HEK293 (cell line): ENCODE data around the gene MDFIC.
A peak's percentile ranks its signal among the peaks of the same experiment; 100 is the strongest.

Experiments
- CTCF ChIA-PET: fragments of 350-600 bp; formaldehyde crosslinking; extraction: SDS; loops from one replicate; lab custom pipeline; 2021; ENCODE audit warnings: antibody characterized with exemption; lab: Yijun Ruan, JAX
- POLR2A ChIA-PET: fragments of 300-600 bp; formaldehyde crosslinking; extraction: SDS; loops from one replicate; lab custom pipeline; 2020; ENCODE audit warnings: antibody characterized with exemption, inconsistent platforms; lab: Yijun Ruan, JAX
- H3K27ac ChIP-seq: fragments of 200-500 bp; sonication (Bioruptor generic); 2 replicates; pipeline ENCODE4 v1.5.1; 2014; ENCODE audit warnings: low read depth, low read length, control low read depth, inconsistent platforms; ENCODE audit errors: extremely low read depth
- H3K36me3 ChIP-seq, 2 experiments: fragments of 200-500 bp in 1 of 2; sonication (Bioruptor generic) in 1 of 2; 1 replicate in 1 of 2; 2 replicates in 1 of 2; pipeline ENCODE4 v1.5.1; 2014 to 2017; ENCODE audit warnings: inconsistent platforms in 2 of 2, low read length in 2 of 2; ENCODE audit not compliant: control insufficient read depth in 2 of 2, insufficient read depth in 1 of 2
- H3K4me1 ChIP-seq: fragments of 200-500 bp; sonication (Bioruptor generic); 2 replicates; pipeline ENCODE4 v1.5.1; 2014; ENCODE audit warnings: mild to moderate bottlenecking, low read length, inconsistent platforms; ENCODE audit not compliant: control insufficient read depth, insufficient read depth
- H3K4me3 ChIP-seq: 2 replicates; pipeline ENCODE4 v1.5.1; 2011; ENCODE audit warnings: low read depth, mild to moderate bottlenecking, control low read depth, low read length, moderate library complexity
- H3K9me3 ChIP-seq: fragments of 200-500 bp; sonication (Bioruptor generic); 2 replicates; pipeline ENCODE4 v1.5.1; 2014; ENCODE audit warnings: low read depth, low read length, inconsistent platforms; ENCODE audit not compliant: control insufficient read depth, insufficient read depth
- BCL11A ChIP-seq: fragments of 450-650 bp; formaldehyde crosslinking; IDR thresholded peaks from 2 replicates; pipeline ENCODE4 v1.5.1; 2016; ENCODE audit warnings: low read depth, missing biosample characterization, missing genetic modification characterization
- EGR2 ChIP-seq: fragments of 450-650 bp; formaldehyde crosslinking; IDR thresholded peaks from 2 replicates; pipeline ENCODE4 v1.5.1; 2016; ENCODE audit warnings: low read depth, missing biosample characterization, missing genetic modification characterization
- GLI2 ChIP-seq: fragments of 450-650 bp; formaldehyde crosslinking; IDR thresholded peaks from 2 replicates; pipeline ENCODE4; 2017; ENCODE audit warnings: missing biosample characterization, missing genetic modification characterization, low read depth, borderline replicate concordance
- GLI4 ChIP-seq: fragments of 450-650 bp; formaldehyde crosslinking; IDR thresholded peaks from 2 replicates; pipeline ENCODE4 v1.5.1; 2016; ENCODE audit warnings: missing biosample characterization, missing genetic modification characterization
- GLIS2 ChIP-seq: fragments of 450-650 bp; formaldehyde crosslinking; IDR thresholded peaks from 2 replicates; pipeline ENCODE4 v1.5.1; 2016; ENCODE audit warnings: missing biosample characterization, missing genetic modification characterization
- HOXC10 ChIP-seq: sonication (generic); formaldehyde crosslinking; IDR thresholded peaks from 2 replicates; pipeline ENCODE4 v1.8.1; 2023; ENCODE audit warnings: mild to moderate bottlenecking, missing genetic modification reagents
- HOXD13 ChIP-seq: sonication (generic); formaldehyde crosslinking; IDR thresholded peaks from 2 replicates; pipeline ENCODE4 v1.8.0; 2022; ENCODE audit warnings: missing genetic modification reagents, borderline replicate concordance
- KLF9 ChIP-seq: fragments of 450-650 bp; formaldehyde crosslinking; IDR thresholded peaks from 2 replicates; pipeline ENCODE4 v1.5.1; 2016; ENCODE audit warnings: missing biosample characterization, missing genetic modification characterization, low read depth
- PRDM1 ChIP-seq: fragments of 450-650 bp; formaldehyde crosslinking; IDR thresholded peaks from 2 replicates; pipeline ENCODE4; 2016; ENCODE audit warnings: missing biosample characterization, missing genetic modification characterization
- PRDM6 ChIP-seq: fragments of 450-650 bp; formaldehyde crosslinking; IDR thresholded peaks from 2 replicates; pipeline ENCODE4 v1.5.1; 2017; ENCODE audit warnings: missing biosample characterization, missing genetic modification characterization
- SALL2 ChIP-seq: fragments of 450-650 bp; formaldehyde crosslinking; IDR thresholded peaks from 2 replicates; pipeline ENCODE4 v1.5.0; 2017; ENCODE audit warnings: missing biosample characterization, mild to moderate bottlenecking, missing genetic modification characterization, borderline replicate concordance
- YY1 ChIP-seq: fragments of 450-650 bp; formaldehyde crosslinking; IDR thresholded peaks from 2 replicates; pipeline ENCODE4 v1.5.1; 2018; ENCODE audit warnings: missing biosample characterization, missing genetic modification characterization
- ZNF174 ChIP-seq: fragments of 450-650 bp; formaldehyde crosslinking; IDR thresholded peaks from 2 replicates; pipeline ENCODE4 v1.5.0; 2017; ENCODE audit warnings: missing biosample characterization, mild to moderate bottlenecking, missing genetic modification characterization
- ZNF184 ChIP-seq: fragments of 450-650 bp; IDR thresholded peaks from 2 replicates; pipeline ENCODE4 v1.5.1; 2018; ENCODE audit warnings: missing biosample characterization, mild to moderate bottlenecking, missing genetic modification characterization
- ZNF221 ChIP-seq: fragments of 450-650 bp; formaldehyde crosslinking; IDR thresholded peaks from 2 replicates; pipeline ENCODE4 v1.5.1; 2017; ENCODE audit warnings: missing biosample characterization, missing genetic modification characterization, borderline replicate concordance
- ZNF324 ChIP-seq: fragments of 450-650 bp; formaldehyde crosslinking; IDR thresholded peaks from 2 replicates; pipeline ENCODE4 v1.5.1; 2016; ENCODE audit warnings: missing biosample characterization, missing genetic modification characterization
- ZNF354C ChIP-seq: fragments of 450-650 bp; formaldehyde crosslinking; IDR thresholded peaks from 2 replicates; pipeline ENCODE4 v1.5.1; 2016; ENCODE audit warnings: missing biosample characterization, missing genetic modification characterization, low read depth, borderline replicate concordance
- ZNF362 ChIP-seq: fragments of 450-650 bp; formaldehyde crosslinking; IDR thresholded peaks from 2 replicates; pipeline ENCODE4 v1.5.1; 2016; ENCODE audit warnings: missing biosample characterization, missing genetic modification characterization
- ZNF433 ChIP-seq: fragments of 450-650 bp; formaldehyde crosslinking; IDR thresholded peaks from 2 replicates; pipeline ENCODE4 v1.5.1; 2016; ENCODE audit warnings: missing biosample characterization, missing genetic modification characterization, low read depth
- ZNF514 ChIP-seq: fragments of 450-650 bp; formaldehyde crosslinking; IDR thresholded peaks from 2 replicates; pipeline ENCODE4 v1.5.1; 2016; ENCODE audit warnings: missing biosample characterization, missing genetic modification characterization
- ZNF626 ChIP-seq: fragments of 450-650 bp; sonication (Bioruptor Pico); formaldehyde crosslinking; IDR thresholded peaks from 2 replicates; pipeline ENCODE4 v1.5.1; 2018; ENCODE audit warnings: missing biosample characterization, missing genetic modification characterization, inconsistent platforms
- ZNF654 ChIP-seq: fragments of 450-650 bp; formaldehyde crosslinking; IDR thresholded peaks from 2 replicates; pipeline ENCODE4 v1.5.1; 2016; ENCODE audit warnings: low read depth, missing biosample characterization, missing genetic modification characterization
- ZNF664 ChIP-seq: fragments of 450-650 bp; formaldehyde crosslinking; IDR thresholded peaks from 2 replicates; pipeline ENCODE4 v1.5.1; 2016; ENCODE audit warnings: missing biosample characterization, missing genetic modification characterization
- ZNF692 ChIP-seq: fragments of 450-650 bp; formaldehyde crosslinking; IDR thresholded peaks from 2 replicates; pipeline ENCODE4 v1.5.1; 2016; ENCODE audit warnings: missing biosample characterization, missing genetic modification characterization

MDFIC gene

GRCh38 chr7:114933658-114934057 is 11.8 kb downstream of the MDFIC start:
- ChIA-PET CTCF (no interaction called here), POLR2A (no interaction called here)
- TF ChIP-seq SALL2: no peak
- no peak for TF ChIP-seq HOXD13 (CRISPR knock-in tag)
- TF ChIP-seq ZNF654 (tag by site-specific recombination): no peak
- no peak for TF ChIP-seq EGR2 (tag by site-specific recombination)
- no peak for TF ChIP-seq GLIS2 (tag by site-specific recombination)
- no peak for TF ChIP-seq ZNF324
- TF ChIP-seq YY1 (tag by site-specific recombination): no peak
- no peak for TF ChIP-seq ZNF692 (tag by site-specific recombination)
- TF ChIP-seq ZNF514: no peak
- TF ChIP-seq GLI2 (tag by site-specific recombination): no peak
- no peak for TF ChIP-seq ZNF354C (tag by site-specific recombination)
- no peak for TF ChIP-seq ZNF362 (tag by site-specific recombination)
- no peak for TF ChIP-seq ZNF221 (tag by site-specific recombination)
- TF ChIP-seq BCL11A (tag by site-specific recombination): no peak
- no peak for TF ChIP-seq ZNF174
- no peak for TF ChIP-seq HOXC10 (CRISPR knock-in tag)
- TF ChIP-seq GLI4 (tag by site-specific recombination): no peak
- TF ChIP-seq ZNF433: no peak
- no peak for TF ChIP-seq KLF9
- no peak for TF ChIP-seq ZNF184 (tag by site-specific recombination)
- Histone ChIP-seq H3K4me3 (no peak overlapping the region), H3K27ac (no peak overlapping the region), H3K4me1 (peaks cover 19% of the 10 kb centered on the region), H3K36me3 (no peaks in the 10 kb centered on the region; a peak in 1 of 3 replicates), H3K9me3 (no peaks in the 10 kb centered on the region)

GRCh38 chr7:114934086-114934485 is 12.2 kb downstream of the MDFIC start:
- POLR2A ChIA-PET: no interaction called here
- no peak overlapping the region for H3K27ac ChIP-seq

GRCh38 chr7:114934713-114935112 is 12.8 kb downstream of the MDFIC start:
- Histone ChIP-seq H3K4me1 (peaks cover 19% of the 10 kb centered on the region), H3K36me3 (no peaks in the 10 kb centered on the region; a peak in 1 of 3 replicates), H3K27ac (no peak overlapping the region), H3K9me3 (no peaks in the 10 kb centered on the region), H3K4me3 (no peak overlapping the region)
- TF ChIP-seq PRDM6 (tag by site-specific recombination): peak; percentile 56; the same call in 1 of the 2 replicates
- no peak for TF ChIP-seq PRDM1 (tag by site-specific recombination)
- CTCF ChIA-PET: interaction anchor here (0.7 kb wide), 1 partner anchor 216 kb away, joined by 4 read pairs; no protein-coding TSS in a partner anchor
- POLR2A ChIA-PET: no interaction called here

More at GRCh38 chr7:114934086-114934485, 12.2 kb downstream of the MDFIC start:
- Histone ChIP-seq H3K36me3 (no peaks in the 10 kb centered on the region; a peak in 1 of 3 replicates), H3K4me3 (no peak overlapping the region), H3K9me3 (no peaks in the 10 kb centered on the region)
- CTCF ChIA-PET: no interaction called here
- TF ChIP-seq ZNF664 (tag by site-specific recombination) (peak; percentile 44; the same call in 1 of the 2 replicates), ZNF626 (tag by site-specific recombination) (no peak)
- TF ChIP-seq, all 188 proteins: peak for 1
- peaks cover 19% of the 10 kb centered on the region for H3K4me1 ChIP-seq
